ENCODE results near the gene CDKAL1.

The CDKAL1 gene

DNA sequence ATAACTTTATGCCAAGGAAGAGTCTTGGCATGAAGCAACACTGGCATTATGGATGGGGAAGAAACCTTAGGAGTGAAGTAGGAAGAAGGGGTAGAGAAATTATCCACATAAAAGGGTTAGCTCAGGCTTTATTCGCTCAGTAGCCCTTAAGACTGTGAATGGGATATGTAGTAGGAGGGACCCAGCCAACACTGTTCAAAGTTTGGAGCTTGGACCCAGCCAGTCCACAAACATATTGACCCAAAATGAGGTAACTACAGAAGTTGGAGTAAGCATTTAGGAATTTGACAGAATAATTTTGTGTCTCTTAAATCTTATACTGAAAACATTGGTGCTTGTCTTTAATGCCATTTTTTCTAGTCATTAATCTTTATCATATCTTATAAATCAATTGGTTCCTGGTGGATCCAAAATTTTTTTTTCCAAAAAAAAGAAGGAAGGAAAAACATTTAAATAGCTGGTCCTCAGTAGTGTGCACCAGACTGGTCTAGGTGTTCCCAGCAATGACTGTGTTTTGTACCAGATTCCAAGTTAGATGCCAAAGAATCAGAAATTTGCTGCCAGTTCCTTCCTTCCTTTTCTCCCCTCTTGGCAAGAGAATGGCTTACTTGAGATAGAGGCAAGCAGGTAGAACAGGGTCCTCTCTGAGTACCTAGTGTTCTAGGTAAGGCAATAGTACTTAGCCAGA, 607.5 kb downstream of the CDKAL1 start:
- H3K4me3 ChIP-seq (replicated peaks; ENCODE audit: low read depth, low read length) = no peak overlapping the region
- TF ChIP-seq, protein P1, sequence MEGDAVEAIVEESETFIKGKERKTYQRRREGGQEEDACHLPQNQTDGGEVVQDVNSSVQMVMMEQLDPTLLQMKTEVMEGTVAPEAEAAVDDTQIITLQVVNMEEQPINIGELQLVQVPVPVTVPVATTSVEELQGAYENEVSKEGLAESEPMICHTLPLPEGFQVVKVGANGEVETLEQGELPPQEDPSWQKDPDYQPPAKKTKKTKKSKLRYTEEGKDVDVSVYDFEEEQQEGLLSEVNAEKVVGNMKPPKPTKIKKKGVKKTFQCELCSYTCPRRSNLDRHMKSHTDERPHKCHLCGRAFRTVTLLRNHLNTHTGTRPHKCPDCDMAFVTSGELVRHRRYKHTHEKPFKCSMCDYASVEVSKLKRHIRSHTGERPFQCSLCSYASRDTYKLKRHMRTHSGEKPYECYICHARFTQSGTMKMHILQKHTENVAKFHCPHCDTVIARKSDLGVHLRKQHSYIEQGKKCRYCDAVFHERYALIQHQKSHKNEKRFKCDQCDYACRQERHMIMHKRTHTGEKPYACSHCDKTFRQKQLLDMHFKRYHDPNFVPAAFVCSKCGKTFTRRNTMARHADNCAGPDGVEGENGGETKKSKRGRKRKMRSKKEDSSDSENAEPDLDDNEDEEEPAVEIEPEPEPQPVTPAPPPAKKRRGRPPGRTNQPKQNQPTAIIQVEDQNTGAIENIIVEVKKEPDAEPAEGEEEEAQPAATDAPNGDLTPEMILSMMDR (IDR thresholded peaks at IDR 0.05; ENCODE audit: low read length, missing control alignments) = no peak
- no peak for DNase-seq (ENCODE audit: low read depth)

DNA sequence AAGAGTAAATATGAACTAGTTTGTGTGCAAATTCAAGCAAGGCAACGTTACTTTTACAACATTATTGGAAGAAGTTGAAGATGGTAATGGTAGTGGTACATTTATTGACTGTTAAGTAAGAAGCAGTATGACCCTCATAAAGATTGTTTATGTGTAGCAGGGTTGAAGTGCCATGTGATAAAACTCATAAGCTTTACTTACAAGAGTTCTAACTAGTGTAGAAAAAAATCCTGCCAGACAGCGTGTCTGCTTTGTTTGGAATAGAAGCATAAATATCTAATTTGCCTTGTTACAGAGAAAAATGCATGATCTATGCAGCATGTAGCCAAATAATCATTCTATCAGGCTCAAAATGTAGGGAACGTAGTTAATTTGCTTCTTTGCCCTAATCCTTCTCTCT, 608.5 kb downstream of the CDKAL1 start:
- no peak for DNase-seq (ENCODE audit: low read depth)
- no peak overlapping the region for H3K4me3 ChIP-seq (replicated peaks; ENCODE audit: low read depth, low read length)
- TF ChIP-seq, protein P1 (IDR thresholded peaks at IDR 0.05; ENCODE audit: low read length, missing control alignments) = no peak

DNA sequence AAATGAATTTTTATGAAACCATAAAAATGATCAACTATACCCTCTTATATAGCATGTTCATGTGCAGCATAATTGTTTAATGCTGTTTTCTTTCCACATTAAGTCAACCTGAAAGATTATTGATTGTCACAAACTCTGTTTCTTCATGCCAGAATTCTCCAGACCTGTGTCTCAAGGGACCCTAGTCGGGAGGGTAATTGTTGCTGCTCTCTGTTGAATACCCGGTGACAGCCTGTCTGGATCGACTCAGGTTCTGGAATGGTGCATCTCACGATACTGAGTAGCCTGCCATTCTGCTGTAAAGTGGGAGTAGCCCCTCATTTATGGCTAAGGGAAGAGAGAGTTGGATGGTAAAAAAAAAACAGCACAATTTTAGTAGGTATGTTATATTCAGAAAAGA, 609.4 kb downstream of the CDKAL1 start:
- TF ChIP-seq, protein P1 (IDR thresholded peaks at IDR 0.05; ENCODE audit: low read length, missing control alignments) = no peak
- no peak for DNase-seq (ENCODE audit: low read depth)
- no peak overlapping the region for H3K4me3 ChIP-seq (replicated peaks; ENCODE audit: low read depth, low read length)

DNA sequence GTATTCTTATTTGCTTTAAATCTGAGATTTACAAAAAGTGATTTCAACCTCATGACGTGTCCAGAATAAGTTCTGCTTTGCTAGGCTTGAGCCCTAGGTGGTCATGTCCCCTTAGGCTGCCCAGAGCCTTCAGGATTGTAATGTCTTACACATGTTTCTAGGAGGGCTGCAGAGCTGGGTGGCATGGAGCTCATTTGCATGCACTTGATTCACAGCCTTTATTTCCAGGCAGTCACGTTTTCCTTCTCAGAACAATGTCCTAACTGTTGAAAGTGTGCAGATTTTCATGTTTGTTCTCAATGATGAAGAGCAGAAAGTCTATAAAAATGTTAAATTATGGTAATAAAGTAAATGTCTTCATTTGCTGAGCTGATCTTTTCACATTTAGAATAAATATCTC, 610.7 kb downstream of the CDKAL1 start:
- H3K4me3 ChIP-seq (replicated peaks; ENCODE audit: low read depth, low read length) = no peak overlapping the region
- TF ChIP-seq, protein P1 (IDR thresholded peaks at IDR 0.05; ENCODE audit: low read length, missing control alignments) = no peak
- DNase-seq (ENCODE audit: low read depth) = no peak

DNA sequence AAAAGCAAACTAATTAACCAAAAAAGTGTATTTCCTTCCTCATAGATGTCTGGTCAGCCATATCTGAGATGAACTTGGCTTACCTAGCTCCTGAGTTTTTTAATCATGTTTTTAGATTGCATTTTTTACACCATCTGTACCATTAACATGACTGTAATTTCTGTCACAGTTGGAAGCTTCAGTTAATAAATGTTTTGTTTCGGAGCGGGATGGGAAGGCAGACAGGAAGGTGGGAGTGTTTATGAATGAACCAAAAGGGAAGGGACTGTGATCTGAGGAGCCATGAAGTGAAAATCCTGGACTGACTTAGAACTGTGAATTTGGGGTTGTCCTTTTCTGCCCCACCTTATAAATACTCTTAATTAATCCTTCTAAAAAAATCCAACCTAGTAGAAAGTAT, 613.7 kb downstream of the CDKAL1 start:
- TF ChIP-seq, protein P1 (IDR thresholded peaks at IDR 0.05; ENCODE audit: low read length, missing control alignments) = no peak
- H3K4me3 ChIP-seq (replicated peaks; ENCODE audit: low read depth, low read length) = no peak overlapping the region
- no peak for DNase-seq (ENCODE audit: low read depth)

DNA sequence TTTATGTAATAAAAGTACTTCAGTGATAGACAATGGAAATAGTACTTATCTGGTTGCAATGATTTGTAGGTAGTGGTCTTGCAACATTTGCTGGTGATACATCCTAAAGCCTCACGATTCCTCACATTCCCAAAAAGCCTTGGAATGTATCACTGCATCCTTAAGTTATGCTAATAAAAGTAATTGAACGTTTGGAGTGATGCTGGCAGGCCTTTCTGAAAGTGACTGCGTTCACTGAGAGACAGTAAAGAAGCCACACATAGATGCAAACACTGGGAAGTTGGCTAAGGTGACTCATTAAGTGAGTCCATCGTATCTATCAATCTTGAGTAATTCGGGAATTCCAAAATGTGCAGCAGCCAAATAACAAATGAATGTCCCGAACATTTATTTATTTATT, 615.2 kb downstream of the CDKAL1 start:
- DNase-seq (ENCODE audit: low read depth) = peak; percentile 43
- no peak overlapping the region for H3K4me3 ChIP-seq (replicated peaks; ENCODE audit: low read depth, low read length)
- TF ChIP-seq, protein P1 (IDR thresholded peaks at IDR 0.05; ENCODE audit: low read length, missing control alignments) = no peak

DNA sequence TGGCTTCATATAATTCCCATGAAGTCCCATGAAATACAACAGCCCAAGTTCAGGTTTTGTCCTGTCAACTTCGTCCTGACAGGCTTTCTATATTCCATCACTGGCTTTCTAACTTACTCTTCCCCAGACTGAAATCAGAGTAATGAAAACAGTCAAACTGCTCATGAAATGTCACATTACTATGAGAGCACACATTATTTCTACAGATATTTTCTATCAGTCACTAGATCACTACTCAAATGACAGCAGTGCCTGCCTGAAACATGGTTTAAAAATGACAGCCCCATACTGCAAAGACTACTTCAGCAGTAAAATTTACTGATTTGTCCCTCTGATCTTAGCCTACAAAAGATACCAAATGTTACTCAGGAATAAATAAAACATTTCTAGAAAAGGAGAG, 616.4 kb downstream of the CDKAL1 start:
- TF ChIP-seq, protein P1 (IDR thresholded peaks at IDR 0.05; ENCODE audit: low read length, missing control alignments) = no peak
- no peak for DNase-seq (ENCODE audit: low read depth)
- no peak overlapping the region for H3K4me3 ChIP-seq (replicated peaks; ENCODE audit: low read depth, low read length)
